Thyroid gland (tissue), 4 donors: ENCODE measurements around the gene STN1.

Experiments used
- POLR2A ChIP-seq, 2 donors: fragments of 450-650 bp; IDR thresholded peaks; one replicate each; pipeline ENCODE4 v1.6.1; 2017; ENCODE audit warnings: antibody characterized with exemption in 2 of 2, mild to moderate bottlenecking in 2 of 2, moderate library complexity in 1 of 2
- TF ChIP-seq, protein P1 (sequence below), 6 experiments: fragments of 200-600 bp in 3 of 6; fragments of 450-650 bp in 3 of 6; sonication (generic) in 3 of 6; IDR thresholded peaks; one replicate each; pipeline ENCODE4 v1.5.1; 2016 to 2019; ENCODE audit warnings: antibody characterized with exemption in 6 of 6, mild to moderate bottlenecking in 2 of 6, inconsistent platforms in 1 of 6, moderate library complexity in 1 of 6

DNA sequence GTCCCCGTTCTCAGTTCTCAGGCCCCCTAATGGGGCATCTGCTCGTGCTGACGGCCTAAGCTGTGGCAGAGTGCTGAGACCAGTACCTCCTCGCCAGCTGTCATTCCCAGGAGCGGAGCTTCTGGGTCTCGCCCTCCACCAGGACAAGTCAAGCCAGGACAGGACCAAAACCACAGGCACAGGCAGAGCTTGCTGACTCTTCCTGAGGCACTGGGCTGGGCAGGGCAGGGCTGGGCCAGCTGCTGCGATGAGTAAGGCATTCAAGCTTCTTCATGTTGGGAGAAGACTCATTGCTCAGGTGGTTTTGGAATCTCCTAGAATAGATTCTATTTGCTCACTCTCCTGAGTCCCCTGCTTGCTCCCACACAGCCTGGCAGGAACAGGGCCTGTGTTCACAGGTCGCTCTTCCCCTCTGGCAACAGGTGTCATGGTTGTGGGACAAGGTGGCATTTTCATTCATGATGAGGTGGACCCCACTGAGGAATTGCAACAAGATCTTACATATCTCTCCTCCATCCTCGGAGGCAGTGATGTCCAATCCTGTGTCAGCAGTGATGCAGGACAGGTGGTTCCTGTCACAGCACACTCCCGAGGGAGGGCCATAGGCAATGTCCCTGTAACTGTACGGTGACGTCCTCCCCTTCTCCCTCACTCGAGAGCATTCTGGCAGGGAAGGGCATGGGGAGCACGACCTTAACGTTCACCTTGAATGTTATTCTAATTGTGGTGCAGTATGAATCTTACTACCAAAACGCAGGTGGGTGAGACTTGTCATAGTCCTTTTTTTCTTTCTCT lies 45.6 kb downstream of the STN1 start:
- no peak for TF ChIP-seq POLR2A (IDR thresholded peaks at IDR 0.05)
- TF ChIP-seq, protein P1, sequence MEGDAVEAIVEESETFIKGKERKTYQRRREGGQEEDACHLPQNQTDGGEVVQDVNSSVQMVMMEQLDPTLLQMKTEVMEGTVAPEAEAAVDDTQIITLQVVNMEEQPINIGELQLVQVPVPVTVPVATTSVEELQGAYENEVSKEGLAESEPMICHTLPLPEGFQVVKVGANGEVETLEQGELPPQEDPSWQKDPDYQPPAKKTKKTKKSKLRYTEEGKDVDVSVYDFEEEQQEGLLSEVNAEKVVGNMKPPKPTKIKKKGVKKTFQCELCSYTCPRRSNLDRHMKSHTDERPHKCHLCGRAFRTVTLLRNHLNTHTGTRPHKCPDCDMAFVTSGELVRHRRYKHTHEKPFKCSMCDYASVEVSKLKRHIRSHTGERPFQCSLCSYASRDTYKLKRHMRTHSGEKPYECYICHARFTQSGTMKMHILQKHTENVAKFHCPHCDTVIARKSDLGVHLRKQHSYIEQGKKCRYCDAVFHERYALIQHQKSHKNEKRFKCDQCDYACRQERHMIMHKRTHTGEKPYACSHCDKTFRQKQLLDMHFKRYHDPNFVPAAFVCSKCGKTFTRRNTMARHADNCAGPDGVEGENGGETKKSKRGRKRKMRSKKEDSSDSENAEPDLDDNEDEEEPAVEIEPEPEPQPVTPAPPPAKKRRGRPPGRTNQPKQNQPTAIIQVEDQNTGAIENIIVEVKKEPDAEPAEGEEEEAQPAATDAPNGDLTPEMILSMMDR (IDR thresholded peaks at IDR 0.05) = no peak
